Gastrocnemius medialis (tissue), 4 donors: ENCODE measurements around the gene SDK2. TPM values are rescaled to one million over a fixed set of nuclear protein-coding genes. Genes with fewer than 3 reads are reported as not detected.

Source experiments
- ATAC-seq, 2 donors: fragments of 150-250 bp; one replicate each; pipeline ENCODE4 v1.9.1; 2016
- DNase-seq, 2 donors: peaks; one replicate each; pipeline ENCODE4 v3.0.0-alpha.2; 2019
- H3K27ac ChIP-seq, 4 donors: fragments of 200-600 bp; sonication (generic); 1 replicate in 1 of 4; 2 replicates in 3 of 4; pipeline ENCODE4 v1.5.1; 2016 to 2018; ENCODE audit warnings: mild to moderate bottlenecking in 2 of 4, moderate library complexity in 1 of 4
- H3K27me3 ChIP-seq, 3 donors: fragments of 200-600 bp; sonication (generic) in 2 of 3; 1 replicate in 1 of 3; 2 replicates in 2 of 3; pipeline versions ENCODE4 v1.5.1 to v1.6.0; 2016 to 2019; ENCODE audit warnings: mild to moderate bottlenecking in 1 of 3, moderate library complexity in 1 of 3
- H3K36me3 ChIP-seq, 2 donors: fragments of 200-600 bp; sonication (generic) in 1 of 2; one replicate each; pipeline ENCODE4 v1.5.1; 2017 to 2018
- H3K4me1 ChIP-seq, 2 donors: fragments of 200-600 bp; sonication (generic) in 1 of 2; one replicate each; pipeline ENCODE4 v1.5.1; 2016 to 2017; ENCODE audit warnings: mild to moderate bottlenecking in 2 of 2
- H3K4me3 ChIP-seq, 4 donors: fragments of 200-600 bp; sonication (generic) in 3 of 4; 1 replicate in 1 of 4; 2 replicates in 3 of 4; pipeline ENCODE4 v1.5.1; 2016 to 2019; ENCODE audit warnings: mild to moderate bottlenecking in 2 of 4
- H3K9me3 ChIP-seq, 3 donors: fragments of 200-600 bp; sonication (generic) in 2 of 3; 1 replicate in 1 of 3; 2 replicates in 2 of 3; pipeline ENCODE4 v1.5.1; 2016 to 2019
- CTCF ChIP-seq, 5 experiments: fragments of 450-650 bp in 3 of 5; fragments of 200-600 bp in 2 of 5; sonication (generic) in 2 of 5; IDR thresholded peaks in 4 of 5; conservative IDR thresholded peaks in 1 of 5; 1 replicate in 4 of 5; 2 replicates in 1 of 5; pipeline ENCODE4 v1.5.1; 2016 to 2019; ENCODE audit warnings: antibody characterized with exemption in 5 of 5, mild to moderate bottlenecking in 3 of 5, moderate library complexity in 3 of 5
- POLR2A ChIP-seq, 2 donors: fragments of 450-650 bp; IDR thresholded peaks; one replicate each; pipeline ENCODE4 v1.6.1; 2017; ENCODE audit warnings: antibody characterized with exemption in 2 of 2, mild to moderate bottlenecking in 2 of 2, moderate library complexity in 2 of 2
- in situ Hi-C, 4 donors: fragments of 200-750 bp; cut with MboI; loops; one replicate each; pipeline versions ENCODE4 v1.15.0 to v1.8.0; 2017; ENCODE audit warnings: low sequenced_read_pairs in 4 of 4
- intact Hi-C: fragments of 100-400 bp; cut with DNase I; formaldehyde crosslinking; loops from one replicate; pipeline ENCODE4 v1.15.1; 2023; ENCODE audit warnings: low total_unique reads
- total RNA-seq, 4 donors: library from RNA; depleted of rRNA; stranded (reverse); fragments of >200 nt; gene quantifications; one replicate each; pipeline versions ENCODE4 v1.1.0 to v1.2.3, GENCODE V29; 2016

The SDK2 gene
- total RNA-seq, 4 donors from 2014 or later, result 0.02 to 0.31 (median 0.13) TPM

GRCh38 chr17:73591296-73592078 lies 52.8 kb downstream of the SDK2 start:
- Histone ChIP-seq H3K27me3 (no peaks in the 10 kb centered on the region), H3K9me3 (no peaks in the 10 kb centered on the region), H3K27ac (no peak overlapping the region), H3K4me1 (no peaks in the 10 kb centered on the region), H3K4me3 (no peak overlapping the region), H3K36me3 (no peaks in the 10 kb centered on the region)
- ATAC-seq, result no peak
- intact Hi-C loops (no loop called here), in situ Hi-C loops (no loop called here)
- TF ChIP-seq CTCF (IDR thresholded peaks at IDR 0.05 in 4 of 5, conservative IDR thresholded peaks at IDR 0.05 in 1 of 5), result no peak
- no peak for TF ChIP-seq POLR2A (IDR thresholded peaks at IDR 0.05)
- no peak for DNase-seq

- TF ChIP-seq POLR2A (IDR thresholded peaks at IDR 0.05), result no peak
- no peak for TF ChIP-seq CTCF (IDR thresholded peaks at IDR 0.05 in 4 of 5, conservative IDR thresholded peaks at IDR 0.05 in 1 of 5)
- Histone ChIP-seq H3K27me3 (no peaks in the 10 kb centered on the region), H3K9me3 (no peaks in the 10 kb centered on the region), H3K27ac (no peak overlapping the region), H3K36me3 (no peaks in the 10 kb centered on the region), H3K4me1 (no peaks in the 10 kb centered on the region), H3K4me3 (no peak overlapping the region)
- ATAC-seq, result no peak
- DNase-seq, result no peak
- intact Hi-C loops (no loop called here), in situ Hi-C loops (no loop called here)
Measured at GRCh38 chr17:73589363-73589980, 54.8 kb downstream of the SDK2 start.

- Histone ChIP-seq H3K4me3 (no peak overlapping the region), H3K9me3 (no peaks in the 10 kb centered on the region), H3K36me3 (no peaks in the 10 kb centered on the region), H3K27me3 (no peaks in the 10 kb centered on the region), H3K4me1 (no peaks in the 10 kb centered on the region), H3K27ac (no peak overlapping the region)
- intact Hi-C loops, result no loop called here
- no peak for DNase-seq
- ATAC-seq, result no peak
- in situ Hi-C loops, result no loop called here
- no peak for TF ChIP-seq POLR2A (IDR thresholded peaks at IDR 0.05)
- TF ChIP-seq CTCF (IDR thresholded peaks at IDR 0.05 in 4 of 5, conservative IDR thresholded peaks at IDR 0.05 in 1 of 5), result no peak
Measured at GRCh38 chr17:73588891-73589290, 55.4 kb downstream of the SDK2 start.

GRCh38 chr17:73588301-73588846 lies 55.9 kb downstream of the SDK2 start:
- ATAC-seq, result no peak
- TF ChIP-seq CTCF (IDR thresholded peaks at IDR 0.05 in 4 of 5, conservative IDR thresholded peaks at IDR 0.05 in 1 of 5) (no peak), POLR2A (IDR thresholded peaks at IDR 0.05) (no peak)

More at GRCh38 chr17:73588301-73588846, 55.9 kb downstream of the SDK2 start:
- in situ Hi-C loops (no loop called here), intact Hi-C loops (no loop called here)
- H3K9me3 ChIP-seq, result no peaks in the 10 kb centered on the region
- no peak overlapping the region for H3K27ac ChIP-seq
- no peaks in the 10 kb centered on the region for H3K4me1 ChIP-seq
- no peaks in the 10 kb centered on the region for H3K36me3 ChIP-seq
- H3K27me3 ChIP-seq, result no peaks in the 10 kb centered on the region
- DNase-seq, result no peak
- no peak overlapping the region for H3K4me3 ChIP-seq
